Bronchial epithelial cell (primary cell): ENCODE data around the gene SRP19. TPM values are rescaled to one million over a fixed set of nuclear protein-coding genes. Genes with fewer than 3 reads are reported as not detected.

ENCODE experiments used
- DNase-seq: peaks from one replicate; pipeline ENCODE4 v3.0.0-alpha.2; 2010; ENCODE audit warnings: low read depth
- FAIRE-seq: peaks from 2 replicates; lab custom pipeline; 2011; peaks lifted over from hg19 to GRCh38; lab: Jason Lieb, UNC
- H3K27me3 ChIP-seq: 2 replicates; pipeline ENCODE4 v1.5.1; 2011; ENCODE audit warnings: low read length; ENCODE audit not compliant: control insufficient read depth, insufficient read depth
- H3K36me3 ChIP-seq: 2 replicates; pipeline ENCODE4 v1.5.1; 2011; ENCODE audit warnings: low read length; ENCODE audit not compliant: control insufficient read depth, insufficient read depth
- H3K4me3 ChIP-seq: 2 replicates; pipeline ENCODE4 v1.5.1; 2011; ENCODE audit warnings: mild to moderate bottlenecking, low read depth, low read length, control low read depth
- CTCF ChIP-seq: IDR thresholded peaks from 2 replicates; pipeline ENCODE4 v1.5.1; 2011; ENCODE audit warnings: mild to moderate bottlenecking, moderate library complexity, low read length, control low read depth, inconsistent platforms; ENCODE audit not compliant: insufficient read depth, severe bottlenecking
- total RNA-seq: library from RNA; depleted of rRNA; stranded (reverse); fragments of >200 nt; gene quantifications from 2 replicates; pipeline ENCODE4 v1.2.1, GENCODE V29; 2014

The SRP19 gene
- total RNA-seq, 1 donor from 2014 or later: 109 TPM

DNA sequence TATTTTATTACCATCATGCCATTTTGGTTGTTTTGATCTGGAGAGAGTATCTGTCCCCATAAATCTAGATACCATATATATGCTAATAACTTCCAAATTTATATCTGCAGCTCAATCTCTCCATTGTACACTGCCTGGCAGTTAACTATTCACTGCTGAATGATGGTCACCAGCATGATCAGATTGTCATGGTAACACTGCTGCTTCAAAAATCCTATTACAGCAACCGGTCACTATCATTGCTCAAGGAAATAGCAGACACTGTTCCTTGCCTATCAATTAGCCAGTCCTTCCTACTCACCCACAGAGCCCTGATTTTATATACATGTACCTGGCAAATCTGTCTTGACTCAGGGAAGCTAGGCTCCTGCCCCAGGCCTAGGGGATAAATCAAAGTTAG lies 49.4 kb downstream of the SRP19 start:
- no peak for TF ChIP-seq CTCF
- Histone ChIP-seq H3K36me3 (peaks cover 14% of the 10 kb centered on the region), H3K4me3 (no peak overlapping the region), H3K27me3 (no peaks in the 10 kb centered on the region)
- FAIRE-seq: no peak
- DNase-seq: no peak

DNA sequence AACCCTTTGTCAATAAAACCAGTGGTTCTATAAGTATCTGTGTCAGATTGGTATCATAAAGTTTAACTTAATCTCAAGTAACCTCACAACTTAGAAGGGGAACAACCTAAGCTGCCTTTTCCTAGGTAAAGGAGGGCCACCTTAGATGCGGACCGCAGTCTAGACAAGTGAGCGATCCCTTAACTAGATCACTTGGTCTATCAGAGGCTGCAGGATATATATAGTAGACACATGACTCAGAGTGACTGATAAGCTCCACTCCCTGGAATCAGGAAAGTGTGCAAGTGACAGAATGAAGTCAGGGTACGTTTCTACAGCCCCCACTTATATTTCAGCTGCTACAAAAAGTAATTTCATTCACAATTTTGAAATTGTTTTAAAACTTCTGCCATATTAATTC lies 53.5 kb downstream of the SRP19 start:
- TF ChIP-seq CTCF: no peak
- no peaks in the 10 kb centered on the region for H3K27me3 ChIP-seq
- peak; percentile 71 for DNase-seq
- no peak for FAIRE-seq
- no peak overlapping the region for H3K4me3 ChIP-seq
- H3K36me3 ChIP-seq: peaks cover 6% of the 10 kb centered on the region

- H3K27me3 ChIP-seq: no peaks in the 10 kb centered on the region
- FAIRE-seq: no peak
- DNase-seq: no peak
- TF ChIP-seq CTCF: no peak
- H3K36me3 ChIP-seq: no peaks in the 10 kb centered on the region
- no peak overlapping the region for H3K4me3 ChIP-seq
Measured at GRCh38 chr5:112915831-112916230, 54.7 kb downstream of the SRP19 start.

- FAIRE-seq (no peak), DNase-seq (peak; percentile 8)
- no peak for TF ChIP-seq CTCF
- Histone ChIP-seq H3K4me3 (no peak overlapping the region), H3K27me3 (no peaks in the 10 kb centered on the region), H3K36me3 (no peaks in the 10 kb centered on the region)
Measured at GRCh38 chr5:112917453-112917995, 56.4 kb downstream of the SRP19 start.

DNA sequence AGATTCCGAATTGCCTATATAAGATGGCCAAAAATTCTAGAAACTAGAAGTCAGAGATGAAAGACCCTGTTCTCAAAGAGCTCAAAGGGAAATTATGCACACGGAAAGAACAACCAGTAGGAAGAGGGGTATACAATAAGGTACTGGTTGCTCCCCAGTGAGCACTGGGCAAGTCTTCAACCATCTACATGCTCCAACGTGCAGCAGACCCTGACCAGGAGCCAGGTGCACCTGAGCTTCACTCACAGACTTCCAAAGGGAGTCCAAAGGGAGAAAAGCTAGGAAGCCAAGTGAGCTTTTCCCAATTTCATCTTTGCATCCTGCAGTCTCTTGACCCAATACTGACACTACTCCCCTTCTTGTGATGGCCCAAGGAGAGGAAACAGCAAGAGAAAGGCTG lies 57.0 kb downstream of the SRP19 start:
- DNase-seq: no peak
- no peaks in the 10 kb centered on the region for H3K27me3 ChIP-seq
- no peak for FAIRE-seq
- no peaks in the 10 kb centered on the region for H3K36me3 ChIP-seq
- H3K4me3 ChIP-seq: no peak overlapping the region
- TF ChIP-seq CTCF: no peak

DNA sequence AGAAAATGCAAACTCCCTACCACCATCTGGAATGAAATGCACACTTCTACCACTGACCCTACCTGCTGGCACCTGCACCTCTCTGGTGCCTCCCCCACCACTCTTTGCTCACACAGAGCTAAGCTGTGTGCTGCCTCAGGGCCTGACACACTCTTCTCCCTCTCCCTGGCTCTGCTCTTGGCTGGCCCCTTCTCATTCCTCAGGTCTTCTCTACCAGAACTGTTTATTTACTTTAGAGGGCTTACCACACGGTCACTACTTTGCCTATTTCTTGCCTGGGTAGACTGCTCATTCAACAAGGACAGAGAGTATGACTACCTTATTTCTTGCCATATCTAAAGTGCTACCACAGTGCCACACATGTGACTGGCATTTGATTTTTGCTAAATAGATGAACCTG lies 57.6 kb downstream of the SRP19 start:
- Histone ChIP-seq H3K27me3 (no peaks in the 10 kb centered on the region), H3K36me3 (no peaks in the 10 kb centered on the region)

More for the DNA sequence above, 57.6 kb downstream of the SRP19 start:
- FAIRE-seq (no peak), DNase-seq (no peak)
- TF ChIP-seq CTCF: no peak
- no peak overlapping the region for H3K4me3 ChIP-seq
